HG02759 (cell line): ENCODE measurements around the gene GRM8.

Source experiments
- ATAC-seq: cut with Tn5 transposase; IDR thresholded peaks from one replicate; pipeline ENCODE4 v1.9.1; 2021; ENCODE audit warnings: mild to moderate bottlenecking, moderate library complexity; ENCODE audit not compliant: unreplicated experiment

Gene GRM8

GRCh38 chr7:127252778-127253280 is at the start of gene GRM8:
Gene GRM8 (minus strand): TSS chr7:127252941.
- ATAC-seq: peak; percentile 25

GRCh38 chr7:127290801-127291361 is 38.1 kb upstream of the GRM8 start:
- no peak for ATAC-seq

- ATAC-seq: no peak
These were observed 37.4 kb upstream of the GRM8 start for GRCh38 chr7:127290116-127290655.

- no peak for ATAC-seq
These were observed 34.4 kb upstream of the GRM8 start for GRCh38 chr7:127287133-127287532.

- ATAC-seq: no peak
These were observed 17.4 kb upstream of the GRM8 start for GRCh38 chr7:127270093-127270492.

GRCh38 chr7:127266047-127266446 is 13.3 kb upstream of the GRM8 start:
- no peak for ATAC-seq

GRCh38 chr7:127264219-127264618 is 11.5 kb upstream of the GRM8 start:
- ATAC-seq: no peak

GRCh38 chr7:127258111-127258510 is 5.4 kb upstream of the GRM8 start:
- ATAC-seq: no peak

GRCh38 chr7:127257086-127257485 is 4.3 kb upstream of the GRM8 start:
- no peak for ATAC-seq

- no peak for ATAC-seq
These were observed 3.4 kb upstream of the GRM8 start for GRCh38 chr7:127256041-127256725.

GRCh38 chr7:127254163-127254684 is 1.5 kb upstream of the GRM8 start:
- ATAC-seq: no peak

GRCh38 chr7:127253281-127254162 is 781 bp upstream of the GRM8 start:
- peak; percentile 81 for ATAC-seq

GRCh38 chr7:127252377-127252713 is 396 bp downstream of the GRM8 start:
- ATAC-seq: no peak

- peak; percentile 24 for ATAC-seq
These were observed 1.0 kb downstream of the GRM8 start for GRCh38 chr7:127251465-127252376.

GRCh38 chr7:127251036-127251464 is 1.7 kb downstream of the GRM8 start:
- ATAC-seq: no peak

GRCh38 chr7:127250312-127251035 is 2.3 kb downstream of the GRM8 start:
- ATAC-seq: no peak

GRCh38 chr7:127245607-127246006 is 7.1 kb downstream of the GRM8 start:
- no peak for ATAC-seq

GRCh38 chr7:127245002-127245401 is 7.7 kb downstream of the GRM8 start:
- no peak for ATAC-seq

- peak; percentile 57 for ATAC-seq
These were observed 12.9 kb downstream of the GRM8 start for GRCh38 chr7:127239814-127240213.
